Mesothelial cell of epicardium (in vitro differentiated cells): ENCODE data around the gene ADGRV1. TPM values are rescaled to one million over a fixed set of nuclear protein-coding genes. Genes with fewer than 3 reads are reported as not detected.

Experiments used
- DNase-seq, 2 experiments: peaks; one replicate each; pipeline ENCODE4 v3.0.0; 2021; ENCODE audit warnings: low spot score in 2 of 2; ENCODE audit not compliant: unreplicated experiment in 2 of 2
- H3K27ac Mint-ChIP-seq: 2 replicates; pipeline ENCODE4 v1.8.0; 2021; ENCODE audit warnings: mixed read lengths
- H3K27me3 Mint-ChIP-seq: 2 replicates; pipeline ENCODE4 v1.8.0; 2021; ENCODE audit warnings: low read depth, mixed read lengths
- H3K36me3 Mint-ChIP-seq: 2 replicates; pipeline ENCODE4 v1.8.0; 2021; ENCODE audit warnings: mixed read lengths
- H3K4me1 Mint-ChIP-seq: 2 replicates; pipeline ENCODE4 v1.8.0; 2021; ENCODE audit warnings: mixed read lengths
- H3K4me3 Mint-ChIP-seq: 2 replicates; pipeline ENCODE4 v1.8.0; 2021; ENCODE audit warnings: mild to moderate bottlenecking, moderate library complexity, mixed read lengths
- H3K9me3 Mint-ChIP-seq: 2 replicates; pipeline ENCODE4 v1.8.0; 2021; ENCODE audit warnings: mixed read lengths
- total RNA-seq: library from RNA; stranded (reverse); gene quantifications from 3 replicates; pipeline ENCODE4 v1.2.1, GENCODE V29; 2021
- TF ChIP-seq, protein P1 (sequence below): fragments of 200-600 bp; sonication (generic); IDR thresholded peaks from one replicate; pipeline ENCODE4 v1.5.0; 2021; ENCODE audit warnings: antibody characterized with exemption; ENCODE audit not compliant: unreplicated experiment

Gene ADGRV1
- total RNA-seq, 1 donor from 2014 or later, result 25.4 TPM

DNA sequence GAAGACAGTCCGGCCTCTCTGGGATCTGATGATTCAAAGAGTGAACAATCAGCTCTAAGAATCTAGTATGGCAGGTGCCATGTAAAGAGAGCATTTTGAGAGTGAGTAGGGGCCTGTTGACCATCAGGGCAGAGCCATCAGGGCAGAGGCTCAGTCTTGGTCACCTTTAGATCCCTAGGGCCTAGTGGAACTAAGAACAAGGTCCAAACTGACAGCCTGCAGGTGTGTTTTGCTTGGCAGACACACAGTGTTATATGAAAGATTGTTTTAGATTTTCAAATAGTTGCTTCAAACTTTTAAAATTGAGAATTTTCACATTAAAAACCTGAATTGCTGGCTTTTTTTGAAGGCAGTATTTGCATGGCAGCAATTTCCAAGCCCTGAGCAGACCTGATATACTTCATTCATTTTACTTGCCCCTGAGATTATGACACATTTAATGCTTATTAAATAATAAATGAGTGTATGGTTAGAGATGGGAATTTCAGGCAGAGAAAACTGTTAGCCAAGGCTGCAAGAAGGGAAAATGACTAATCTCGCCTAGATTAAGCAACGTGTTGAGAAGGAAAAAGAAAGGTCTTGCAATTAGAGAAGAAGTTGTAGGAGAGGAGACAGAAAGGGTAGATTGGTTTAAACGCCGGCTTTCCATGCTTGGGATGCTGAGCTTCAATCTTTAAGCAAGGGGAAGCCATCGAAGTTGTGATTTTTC lies 544.9 kb downstream of the ADGRV1 start:
- Mint-ChIP-seq H3K4me1 (peaks cover 4% of the 10 kb centered on the region), H3K27me3 (no peaks in the 10 kb centered on the region), H3K9me3 (peaks cover 11% of the 10 kb centered on the region), H3K4me3 (no peak overlapping the region), H3K27ac (no peak overlapping the region), H3K36me3 (peaks cover 13% of the 10 kb centered on the region)
- TF ChIP-seq, protein P1, sequence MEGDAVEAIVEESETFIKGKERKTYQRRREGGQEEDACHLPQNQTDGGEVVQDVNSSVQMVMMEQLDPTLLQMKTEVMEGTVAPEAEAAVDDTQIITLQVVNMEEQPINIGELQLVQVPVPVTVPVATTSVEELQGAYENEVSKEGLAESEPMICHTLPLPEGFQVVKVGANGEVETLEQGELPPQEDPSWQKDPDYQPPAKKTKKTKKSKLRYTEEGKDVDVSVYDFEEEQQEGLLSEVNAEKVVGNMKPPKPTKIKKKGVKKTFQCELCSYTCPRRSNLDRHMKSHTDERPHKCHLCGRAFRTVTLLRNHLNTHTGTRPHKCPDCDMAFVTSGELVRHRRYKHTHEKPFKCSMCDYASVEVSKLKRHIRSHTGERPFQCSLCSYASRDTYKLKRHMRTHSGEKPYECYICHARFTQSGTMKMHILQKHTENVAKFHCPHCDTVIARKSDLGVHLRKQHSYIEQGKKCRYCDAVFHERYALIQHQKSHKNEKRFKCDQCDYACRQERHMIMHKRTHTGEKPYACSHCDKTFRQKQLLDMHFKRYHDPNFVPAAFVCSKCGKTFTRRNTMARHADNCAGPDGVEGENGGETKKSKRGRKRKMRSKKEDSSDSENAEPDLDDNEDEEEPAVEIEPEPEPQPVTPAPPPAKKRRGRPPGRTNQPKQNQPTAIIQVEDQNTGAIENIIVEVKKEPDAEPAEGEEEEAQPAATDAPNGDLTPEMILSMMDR, result no peak
- DNase-seq, result no peak

DNA sequence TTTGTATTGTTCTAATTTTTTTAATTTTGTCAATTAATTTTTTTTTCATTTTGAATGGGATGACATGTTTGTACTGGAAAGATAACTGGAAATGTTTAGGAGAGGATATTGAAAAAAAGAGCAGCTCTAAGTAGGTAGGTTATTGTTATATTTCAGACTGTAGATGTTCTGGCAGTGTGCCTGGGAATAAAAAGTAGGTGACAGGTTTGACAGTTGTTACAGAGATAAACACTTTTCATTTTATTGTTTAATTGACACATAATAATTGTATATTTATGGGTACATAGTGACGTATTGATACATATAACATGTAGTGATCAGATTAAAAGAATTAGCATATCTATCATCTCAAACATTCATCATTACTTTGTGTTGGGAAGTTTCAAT lies 545.5 kb downstream of the ADGRV1 start:
- Mint-ChIP-seq H3K4me3 (no peak overlapping the region), H3K27me3 (no peaks in the 10 kb centered on the region), H3K27ac (no peak overlapping the region), H3K9me3 (peaks cover 11% of the 10 kb centered on the region), H3K4me1 (peaks cover 2% of the 10 kb centered on the region), H3K36me3 (peaks cover 13% of the 10 kb centered on the region)
- TF ChIP-seq, protein P1, result no peak
- DNase-seq, result no peak

DNA sequence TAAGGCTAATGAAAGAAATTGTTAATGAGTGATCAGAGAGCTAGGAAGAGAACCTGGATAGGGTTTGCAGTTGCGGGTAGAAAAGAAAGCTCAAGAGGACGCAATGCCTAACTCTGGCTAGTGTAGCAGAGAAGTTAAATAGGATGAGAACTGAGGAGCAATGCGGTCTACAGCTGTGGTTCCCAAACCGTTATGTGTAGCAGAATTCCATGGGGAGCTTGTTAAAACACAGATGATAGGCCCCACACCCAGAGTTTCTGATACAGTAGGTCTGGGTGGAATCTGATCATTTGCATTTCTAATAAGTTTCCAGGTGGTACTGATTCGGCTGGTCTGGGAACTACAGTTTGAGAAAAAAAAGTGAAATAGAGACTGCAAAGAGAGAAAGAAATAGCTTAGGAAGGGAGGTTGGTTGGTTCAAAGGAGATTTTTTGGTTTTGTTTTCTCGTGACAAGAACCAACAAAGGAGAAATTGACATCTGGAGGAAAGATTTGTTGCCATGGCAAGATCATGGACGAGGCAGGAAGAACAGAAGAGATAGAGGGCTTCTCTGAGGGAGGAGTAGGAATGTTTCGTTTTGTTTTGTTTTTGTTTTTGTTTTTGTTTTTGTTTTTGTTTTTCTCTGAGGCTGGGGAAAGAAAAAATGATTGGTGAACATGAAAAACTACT lies 548.4 kb downstream of the ADGRV1 start:
- DNase-seq, result no peak
- peak overlapping the region; percentile 27 for H3K27ac Mint-ChIP-seq
- H3K4me3 Mint-ChIP-seq, result no peak overlapping the region
- TF ChIP-seq, protein P1, result no peak
- peaks cover 11% of the 10 kb centered on the region for H3K9me3 Mint-ChIP-seq
- no peaks in the 10 kb centered on the region for H3K27me3 Mint-ChIP-seq
- peaks cover 13% of the 10 kb centered on the region for H3K36me3 Mint-ChIP-seq
- H3K4me1 Mint-ChIP-seq, result no peaks in the 10 kb centered on the region

DNA sequence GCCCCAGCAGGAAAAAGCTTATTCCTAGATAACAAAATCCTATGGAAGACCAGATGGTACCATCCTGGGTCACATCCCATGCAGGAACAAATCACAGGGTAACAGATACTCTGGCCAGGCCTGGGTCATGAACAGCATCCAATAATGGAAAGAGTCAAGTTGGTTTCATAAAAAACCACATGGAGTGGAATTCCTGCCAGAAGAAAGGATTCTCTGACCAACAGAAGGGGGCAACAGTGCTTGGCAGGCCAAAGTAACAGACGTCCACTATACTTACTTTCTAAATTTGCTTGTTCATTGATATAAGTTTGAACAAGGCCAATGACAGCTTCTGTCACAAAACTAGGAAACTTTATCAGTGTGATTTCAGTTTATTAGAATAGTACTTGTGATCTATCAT lies 551.0 kb downstream of the ADGRV1 start:
- TF ChIP-seq, protein P1, result no peak
- H3K4me3 Mint-ChIP-seq, result no peak overlapping the region
- H3K27ac Mint-ChIP-seq, result no peak overlapping the region
- H3K36me3 Mint-ChIP-seq, result peaks cover 13% of the 10 kb centered on the region
- peaks cover 11% of the 10 kb centered on the region for H3K9me3 Mint-ChIP-seq
- H3K4me1 Mint-ChIP-seq, result peaks cover 1% of the 10 kb centered on the region
- no peaks in the 10 kb centered on the region for H3K27me3 Mint-ChIP-seq
- DNase-seq, result no peak

DNA sequence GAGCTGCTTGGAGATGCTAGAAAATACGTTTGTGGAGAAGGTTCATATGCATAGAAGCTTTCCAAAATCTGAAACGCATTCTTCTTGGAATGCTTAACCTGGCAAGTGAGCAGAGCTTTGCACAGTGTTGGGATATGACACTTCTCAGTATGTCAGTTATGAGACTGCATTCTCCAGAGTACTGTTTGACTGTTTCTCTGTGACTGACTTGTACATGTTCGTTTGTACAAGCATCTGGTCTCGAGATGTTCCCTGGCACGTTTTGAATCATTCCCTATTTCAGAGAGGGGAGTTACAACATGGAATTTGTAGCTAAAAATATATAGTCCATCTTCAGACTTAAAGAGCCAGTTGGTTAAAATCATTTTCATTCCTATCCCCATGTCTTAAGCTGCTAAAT lies 552.1 kb downstream of the ADGRV1 start:
- Mint-ChIP-seq H3K36me3 (peaks cover 7% of the 10 kb centered on the region), H3K27ac (no peak overlapping the region), H3K4me3 (no peak overlapping the region), H3K27me3 (no peaks in the 10 kb centered on the region), H3K9me3 (peaks cover 4% of the 10 kb centered on the region), H3K4me1 (peaks cover 3% of the 10 kb centered on the region)
- TF ChIP-seq, protein P1, result no peak
- DNase-seq, result no peak
